Measurements from ENCODE around the gene CLIP2. TPM values are rescaled to one million over a fixed set of nuclear protein-coding genes. Genes with fewer than 3 reads are reported as not detected.
"Not testable (repeated sequence)": the region's sequence is repeated elsewhere in the genome, so short reads cannot be mapped to it uniquely, and the experiment has no call there.

Gene CLIP2
- total RNA-seq, 1 donor from 2014 or later = 110 TPM

DNA sequence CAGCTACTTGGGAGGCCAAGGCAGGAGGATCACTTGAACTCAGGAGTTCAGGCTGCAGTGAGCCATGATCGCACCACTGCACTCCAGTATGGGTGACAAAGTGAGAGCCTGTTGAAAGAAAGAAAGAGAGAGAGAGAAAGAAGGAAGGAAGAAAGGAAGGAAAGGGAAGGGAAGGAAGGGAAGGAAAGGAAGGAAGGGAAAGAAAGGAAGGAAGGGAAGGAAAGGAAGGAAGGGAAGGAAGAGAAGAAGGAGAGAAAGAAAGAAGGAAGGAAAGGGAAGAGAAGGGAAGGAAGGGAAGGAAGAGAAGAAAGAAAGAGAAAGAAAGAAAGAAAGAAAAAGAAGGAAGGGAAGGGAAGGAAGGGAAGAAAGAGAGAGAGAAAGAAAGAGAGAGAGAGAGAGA lies 61.5 kb downstream of the CLIP2 start:
- peak overlapping the region; percentile 62 for H3K4me3 Mint-ChIP-seq (ENCODE audit: unreplicated experiment)
- TF ChIP-seq, protein P1, sequence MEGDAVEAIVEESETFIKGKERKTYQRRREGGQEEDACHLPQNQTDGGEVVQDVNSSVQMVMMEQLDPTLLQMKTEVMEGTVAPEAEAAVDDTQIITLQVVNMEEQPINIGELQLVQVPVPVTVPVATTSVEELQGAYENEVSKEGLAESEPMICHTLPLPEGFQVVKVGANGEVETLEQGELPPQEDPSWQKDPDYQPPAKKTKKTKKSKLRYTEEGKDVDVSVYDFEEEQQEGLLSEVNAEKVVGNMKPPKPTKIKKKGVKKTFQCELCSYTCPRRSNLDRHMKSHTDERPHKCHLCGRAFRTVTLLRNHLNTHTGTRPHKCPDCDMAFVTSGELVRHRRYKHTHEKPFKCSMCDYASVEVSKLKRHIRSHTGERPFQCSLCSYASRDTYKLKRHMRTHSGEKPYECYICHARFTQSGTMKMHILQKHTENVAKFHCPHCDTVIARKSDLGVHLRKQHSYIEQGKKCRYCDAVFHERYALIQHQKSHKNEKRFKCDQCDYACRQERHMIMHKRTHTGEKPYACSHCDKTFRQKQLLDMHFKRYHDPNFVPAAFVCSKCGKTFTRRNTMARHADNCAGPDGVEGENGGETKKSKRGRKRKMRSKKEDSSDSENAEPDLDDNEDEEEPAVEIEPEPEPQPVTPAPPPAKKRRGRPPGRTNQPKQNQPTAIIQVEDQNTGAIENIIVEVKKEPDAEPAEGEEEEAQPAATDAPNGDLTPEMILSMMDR (IDR thresholded peaks at IDR 0.05; ENCODE audit: unreplicated experiment) = no peak
- H3K27ac Mint-ChIP-seq (ENCODE audit: unreplicated experiment) = no peak overlapping the region
- H3K36me3 Mint-ChIP-seq (ENCODE audit: low read depth, unreplicated experiment) = peaks cover 43% of the 10 kb centered on the region
- DNase-seq (ENCODE audit: low spot score) = no peak
- peaks cover 4% of the 10 kb centered on the region for H3K27me3 Mint-ChIP-seq (ENCODE audit: unreplicated experiment)
- H3K4me1 Mint-ChIP-seq (ENCODE audit: unreplicated experiment) = peaks cover 6% of the 10 kb centered on the region
- H3K9me3 Mint-ChIP-seq (ENCODE audit: unreplicated experiment) = no peaks in the 10 kb centered on the region

DNA sequence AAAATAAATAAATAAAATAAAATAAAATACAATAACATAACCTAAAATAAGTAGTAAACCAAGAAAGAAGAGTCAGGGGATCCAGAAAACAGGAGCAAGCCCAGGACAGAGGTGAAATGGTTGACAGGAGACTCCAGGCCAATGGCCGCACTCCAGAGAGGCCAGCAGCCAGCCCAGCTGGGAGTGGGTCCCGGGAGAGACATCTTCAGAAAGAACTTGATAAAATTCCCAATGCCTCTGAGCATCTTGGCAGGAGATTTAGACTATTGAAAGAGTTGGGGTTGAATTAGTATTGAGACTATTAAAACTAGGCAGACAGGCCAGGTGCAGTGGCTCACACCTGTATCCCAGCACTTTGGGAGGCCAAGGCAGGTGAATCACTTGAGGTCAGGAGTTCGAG lies 62.6 kb downstream of the CLIP2 start:
- no peak overlapping the region for H3K27ac Mint-ChIP-seq (ENCODE audit: unreplicated experiment)
- TF ChIP-seq, protein P1 (IDR thresholded peaks at IDR 0.05; ENCODE audit: unreplicated experiment) = no peak
- peak overlapping the region; percentile 47 for H3K4me3 Mint-ChIP-seq (ENCODE audit: unreplicated experiment)
- H3K4me1 Mint-ChIP-seq (ENCODE audit: unreplicated experiment) = peaks cover 6% of the 10 kb centered on the region
- no peak for DNase-seq (ENCODE audit: low spot score)
- H3K27me3 Mint-ChIP-seq (ENCODE audit: unreplicated experiment) = peaks cover 4% of the 10 kb centered on the region
- H3K9me3 Mint-ChIP-seq (ENCODE audit: unreplicated experiment) = no peaks in the 10 kb centered on the region
- peaks cover 51% of the 10 kb centered on the region for H3K36me3 Mint-ChIP-seq (ENCODE audit: low read depth, unreplicated experiment)

DNA sequence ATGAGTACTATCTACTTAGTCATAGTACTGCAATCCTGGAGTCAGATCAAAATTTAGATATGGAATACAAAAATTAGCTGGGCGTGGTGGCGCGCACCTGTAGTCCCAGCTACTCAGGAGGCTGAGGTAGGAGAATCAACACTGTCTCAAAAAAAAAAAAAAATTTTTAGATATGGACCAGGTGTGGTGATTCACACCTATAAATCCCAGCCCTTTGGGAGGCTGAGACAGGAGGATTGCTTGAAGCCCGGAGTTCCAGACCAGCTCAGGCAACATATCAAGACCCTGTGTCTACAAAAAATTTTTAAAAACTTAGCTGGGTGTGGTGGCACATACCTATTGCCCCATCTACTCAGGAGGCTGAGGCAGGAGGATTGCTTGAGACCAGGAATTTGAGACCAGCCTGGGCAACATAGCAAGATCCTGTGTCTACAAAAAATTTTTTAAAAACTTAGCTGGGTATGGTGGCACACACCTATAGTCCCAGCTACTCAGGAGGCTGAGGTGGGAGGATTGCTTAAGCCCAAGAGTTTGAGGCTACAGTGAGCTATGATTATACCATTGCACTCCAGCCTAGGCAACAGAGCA lies 63.4 kb downstream of the CLIP2 start:
- not testable (repeated sequence) for H3K9me3 Mint-ChIP-seq (ENCODE audit: unreplicated experiment); H3K27me3 Mint-ChIP-seq (ENCODE audit: unreplicated experiment); H3K4me3 Mint-ChIP-seq (ENCODE audit: unreplicated experiment); H3K27ac Mint-ChIP-seq (ENCODE audit: unreplicated experiment); H3K4me1 Mint-ChIP-seq (ENCODE audit: unreplicated experiment); DNase-seq (ENCODE audit: low spot score)
- H3K36me3 Mint-ChIP-seq (ENCODE audit: low read depth, unreplicated experiment) = peaks cover 50% of the 10 kb centered on the region

DNA sequence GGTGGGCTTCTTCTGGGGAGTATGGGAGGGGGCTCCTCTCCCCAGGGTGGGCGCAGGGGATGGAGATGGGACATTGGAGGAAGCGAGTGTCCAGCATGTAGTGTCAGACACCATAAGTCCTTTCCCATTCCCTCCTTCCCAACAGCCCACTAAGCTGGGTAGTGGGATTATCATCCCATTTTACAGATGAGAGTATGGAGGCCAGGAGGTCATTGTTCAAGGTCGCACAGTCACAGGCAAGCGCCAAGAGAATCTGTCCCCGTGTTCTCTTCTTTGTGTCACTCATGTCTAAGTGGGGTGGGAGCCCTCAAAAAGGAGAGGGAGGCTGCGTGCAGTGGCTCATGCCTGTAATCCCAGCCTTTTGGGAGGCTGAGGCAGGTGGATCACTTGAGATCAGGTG lies 64.8 kb downstream of the CLIP2 start:
- no peak for DNase-seq (ENCODE audit: low spot score)
- Mint-ChIP-seq H3K4me3 (ENCODE audit: unreplicated experiment) (no peak overlapping the region), H3K9me3 (ENCODE audit: unreplicated experiment) (no peaks in the 10 kb centered on the region), H3K36me3 (ENCODE audit: low read depth, unreplicated experiment) (peaks cover 48% of the 10 kb centered on the region), H3K4me1 (ENCODE audit: unreplicated experiment) (peaks cover 6% of the 10 kb centered on the region), H3K27ac (ENCODE audit: unreplicated experiment) (no peak overlapping the region), H3K27me3 (ENCODE audit: unreplicated experiment) (peaks cover under 1% of the 10 kb centered on the region)
- TF ChIP-seq, protein P1 (IDR thresholded peaks at IDR 0.05; ENCODE audit: unreplicated experiment) = no peak

DNA sequence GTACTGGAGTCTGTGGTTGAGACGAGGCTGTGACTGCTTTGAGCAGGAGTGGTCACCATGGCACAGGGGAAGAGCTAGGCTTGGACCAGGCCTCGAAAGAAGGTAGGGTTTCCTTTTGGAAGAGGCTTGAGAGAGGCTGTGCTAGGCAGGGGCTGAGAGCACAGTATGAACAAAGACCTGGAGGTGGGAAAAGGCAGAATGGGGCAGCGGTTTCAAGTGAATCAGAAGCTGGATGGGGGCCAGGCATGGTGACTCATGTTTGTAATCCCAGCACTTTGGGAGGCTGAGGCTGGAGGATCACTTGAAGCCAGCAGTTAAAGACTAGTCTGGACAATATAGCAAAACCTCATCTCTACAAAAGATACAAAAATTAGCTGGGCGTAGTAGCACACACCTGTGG lies 65.9 kb downstream of the CLIP2 start:
- TF ChIP-seq, protein P1 (IDR thresholded peaks at IDR 0.05; ENCODE audit: unreplicated experiment) = no peak
- peaks cover 6% of the 10 kb centered on the region for H3K4me1 Mint-ChIP-seq (ENCODE audit: unreplicated experiment)
- DNase-seq (ENCODE audit: low spot score) = no peak
- H3K4me3 Mint-ChIP-seq (ENCODE audit: unreplicated experiment) = peak overlapping the region; percentile 66
- peak overlapping the region; percentile 34 for H3K27ac Mint-ChIP-seq (ENCODE audit: unreplicated experiment)
- H3K9me3 Mint-ChIP-seq (ENCODE audit: unreplicated experiment) = no peaks in the 10 kb centered on the region
- H3K36me3 Mint-ChIP-seq (ENCODE audit: low read depth, unreplicated experiment) = peaks cover 56% of the 10 kb centered on the region
- peaks cover 2% of the 10 kb centered on the region for H3K27me3 Mint-ChIP-seq (ENCODE audit: unreplicated experiment)

Data from endothelial cell (in vitro differentiated cells).